Dorsolateral prefrontal cortex (tissue), 118 donors: ENCODE data around the gene ZNF428. TPM values are rescaled to one million over a fixed set of nuclear protein-coding genes. Genes with fewer than 3 reads are reported as not detected.

Experiments
- total RNA-seq, 120 experiments: library from RNA; stranded (reverse); gene quantifications; one replicate each; pipeline versions ENCODE4 v1.2.3 to v1.2.4, GENCODE V29; 2022

The ZNF428 gene
- total RNA-seq, 120 experiments from 2014 or later, result 58.0 to 110 (median 83.3) TPM

Other genes with a start within 250 kb of the ZNF428 start
- gene TEX101, start 204.7 kb downstream of the ZNF428 start, total RNA-seq, result under 1 TPM in 9 of 120 experiments, not detected in 111; 0.43 to 0.82 (median 0.50) TPM
- 1 to 10 TPM in 7 of 120 experiments, under 1 TPM in 63, not detected in 50; 0.26 to 2.0 (median 0.53) TPM for gene LYPD3, start 154.0 kb downstream of the ZNF428 start, total RNA-seq
- 10 to 100 TPM in 65 of 120 experiments, 1 to 10 TPM in 55; 4.6 to 20.8 (median 10.2) TPM for gene PHLDB3, start 114.9 kb downstream of the ZNF428 start, total RNA-seq
- gene ETHE1, start 92.4 kb downstream of the ZNF428 start, total RNA-seq, result 10 to 100 TPM; 12.3 to 24.7 (median 17.2) TPM
- gene ZNF575, start 86.4 kb downstream of the ZNF428 start, total RNA-seq, result 10 to 100 TPM in 21 of 120 experiments, 1 to 10 TPM in 99; 4.4 to 14.3 (median 8.2) TPM
- 10 to 100 TPM; 15.0 to 45.0 (median 30.4) TPM for gene XRCC1, start 44.1 kb downstream of the ZNF428 start, total RNA-seq
- gene PINLYP, start 43.8 kb downstream of the ZNF428 start, total RNA-seq, result 10 to 100 TPM in 8 of 120 experiments, 1 to 10 TPM in 111, under 1 TPM in 1; 0.93 to 18.3 (median 5.7) TPM
- gene IRGQ, start 23.5 kb downstream of the ZNF428 start, total RNA-seq, result 10 to 100 TPM; 32.4 to 75.1 (median 53.9) TPM
- 10 to 100 TPM; 12.5 to 30.4 (median 22.2) TPM for gene ZNF576, start 23.0 kb downstream of the ZNF428 start, total RNA-seq
- 1 to 10 TPM in 47 of 120 experiments, under 1 TPM in 72, not detected in 1; 0.22 to 3.6 (median 0.89) TPM for gene SRRM5, start 7.5 kb downstream of the ZNF428 start, total RNA-seq
- gene CADM4, start 20.2 kb upstream of the ZNF428 start, total RNA-seq, result 100 to 1,000 TPM in 105 of 120 experiments, 10 to 100 TPM in 15; 79.5 to 239 (median 123) TPM
- gene PLAUR, start 50.5 kb upstream of the ZNF428 start, total RNA-seq, result 10 to 100 TPM in 50 of 120 experiments, 1 to 10 TPM in 70; 2.9 to 25.9 (median 8.6) TPM
- not detected for gene IRGC, start 96.4 kb upstream of the ZNF428 start, total RNA-seq
- 100 to 1,000 TPM in 11 of 120 experiments, 10 to 100 TPM in 109; 48.9 to 130 (median 77.0) TPM for gene SMG9, start 135.3 kb upstream of the ZNF428 start, total RNA-seq
- gene KCNN4, start 161.3 kb upstream of the ZNF428 start, total RNA-seq, result 1 to 10 TPM in 109 of 120 experiments, under 1 TPM in 9, not detected in 2; 0.42 to 5.9 (median 2.5) TPM
- gene LYPD5, start 182.8 kb upstream of the ZNF428 start, total RNA-seq, result 10 to 100 TPM in 119 of 120 experiments, 1 to 10 TPM in 1; 8.4 to 38.1 (median 23.9) TPM
- gene ZNF283, start 207.7 kb upstream of the ZNF428 start, total RNA-seq, result 10 to 100 TPM; 17.2 to 43.0 (median 24.6) TPM